Measurements from ENCODE around the gene FGF8. TPM values are rescaled to one million over a fixed set of nuclear protein-coding genes. Genes with fewer than 3 reads are reported as not detected.
A peak's percentile ranks its signal among the peaks of the same experiment; 100 is the strongest.

FGF8 gene
- total and polyA plus RNA-seq, 9 of the 15 experiments (the other 6 are each of a cell fraction or from before 2014, with no cell fraction given), result 0.13 to 0.82 (median 0.37) TPM; not detected in 5

GRCh38 chr10:101818119-101818871, 42.4 kb upstream of the FGF8 start, which contains the start of gene OGA (continued):
- TF ChIP-seq, protein P1, sequence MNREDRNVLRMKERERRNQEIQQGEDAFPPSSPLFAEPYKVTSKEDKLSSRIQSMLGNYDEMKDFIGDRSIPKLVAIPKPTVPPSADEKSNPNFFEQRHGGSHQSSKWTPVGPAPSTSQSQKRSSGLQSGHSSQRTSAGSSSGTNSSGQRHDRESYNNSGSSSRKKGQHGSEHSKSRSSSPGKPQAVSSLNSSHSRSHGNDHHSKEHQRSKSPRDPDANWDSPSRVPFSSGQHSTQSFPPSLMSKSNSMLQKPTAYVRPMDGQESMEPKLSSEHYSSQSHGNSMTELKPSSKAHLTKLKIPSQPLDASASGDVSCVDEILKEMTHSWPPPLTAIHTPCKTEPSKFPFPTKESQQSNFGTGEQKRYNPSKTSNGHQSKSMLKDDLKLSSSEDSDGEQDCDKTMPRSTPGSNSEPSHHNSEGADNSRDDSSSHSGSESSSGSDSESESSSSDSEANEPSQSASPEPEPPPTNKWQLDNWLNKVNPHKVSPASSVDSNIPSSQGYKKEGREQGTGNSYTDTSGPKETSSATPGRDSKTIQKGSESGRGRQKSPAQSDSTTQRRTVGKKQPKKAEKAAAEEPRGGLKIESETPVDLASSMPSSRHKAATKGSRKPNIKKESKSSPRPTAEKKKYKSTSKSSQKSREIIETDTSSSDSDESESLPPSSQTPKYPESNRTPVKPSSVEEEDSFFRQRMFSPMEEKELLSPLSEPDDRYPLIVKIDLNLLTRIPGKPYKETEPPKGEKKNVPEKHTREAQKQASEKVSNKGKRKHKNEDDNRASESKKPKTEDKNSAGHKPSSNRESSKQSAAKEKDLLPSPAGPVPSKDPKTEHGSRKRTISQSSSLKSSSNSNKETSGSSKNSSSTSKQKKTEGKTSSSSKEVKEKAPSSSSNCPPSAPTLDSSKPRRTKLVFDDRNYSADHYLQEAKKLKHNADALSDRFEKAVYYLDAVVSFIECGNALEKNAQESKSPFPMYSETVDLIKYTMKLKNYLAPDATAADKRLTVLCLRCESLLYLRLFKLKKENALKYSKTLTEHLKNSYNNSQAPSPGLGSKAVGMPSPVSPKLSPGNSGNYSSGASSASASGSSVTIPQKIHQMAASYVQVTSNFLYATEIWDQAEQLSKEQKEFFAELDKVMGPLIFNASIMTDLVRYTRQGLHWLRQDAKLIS (CRISPR knock-in tag; IDR thresholded peaks at IDR 0.05), result no peak; the same call in 1 of the 2 replicates
- TF ChIP-seq BCOR (IDR thresholded peaks at IDR 0.05) (peak; percentile 52; the same call in 1 of the 2 replicates), RAD21 (CRISPR knock-in tag; conservative IDR thresholded peaks at IDR 0.05 in 1 of 2, IDR thresholded peaks at IDR 0.05 in 1 of 2) (no peak), TEAD4 (IDR thresholded peaks at IDR 0.05; ENCODE audit: low read length) (no peak), TEAD4 (CRISPR knock-in tag; IDR thresholded peaks at IDR 0.05; ENCODE audit: borderline replicate concordance) (no peak), CTBP1 (IDR thresholded peaks at IDR 0.05; ENCODE audit: borderline replicate concordance) (peak; percentile 68), GTF2A2 (tag; IDR thresholded peaks at IDR 0.05) (no peak), FOXA1 (IDR thresholded peaks at IDR 0.05; ENCODE audit: borderline replicate concordance) (no peak), NRF1 (conservative IDR thresholded peaks at IDR 0.05 in 1 of 2, IDR thresholded peaks at IDR 0.05 in 1 of 2) (peak; percentile 97), ZNF695 (CRISPR knock-in tag; IDR thresholded peaks at IDR 0.05) (no peak), RBBP5 (IDR thresholded peaks at IDR 0.05; ENCODE audit: borderline replicate concordance, insufficient read depth, low read length, poor library complexity, severe bottlenecking) (no peak), NBN (IDR thresholded peaks at IDR 0.05; ENCODE audit: low read depth) (peak; percentile 44; the same call in 1 of the 2 replicates), SRSF3 (IDR thresholded peaks at IDR 0.05; ENCODE audit: insufficient read depth, low read length) (no peak), SMC3 (conservative IDR thresholded peaks at IDR 0.05; ENCODE audit: insufficient read depth, low read depth, low read length) (no peak), WHSC1 (IDR thresholded peaks at IDR 0.05; ENCODE audit: low read length) (no peak), ZNF41 (CRISPR knock-in tag; conservative IDR thresholded peaks at IDR 0.05) (no peak), IRF1 (CRISPR knock-in tag; IDR thresholded peaks at IDR 0.05; ENCODE audit: borderline replicate concordance) (no peak), FIP1L1 (IDR thresholded peaks at IDR 0.05; ENCODE audit: low read depth, low read length, poor library complexity, severe bottlenecking) (no peak), ZNF592 (IDR thresholded peaks at IDR 0.05) (no peak)

Data from K562 (cell line).